WERI-Rb-1 (cell line): ENCODE data around the gene SH2D6.
"Not testable (repeated sequence)": the region's sequence is repeated elsewhere in the genome, so short reads cannot be mapped to it uniquely, and the experiment has no call there.

ENCODE experiments used
- DNase-seq: peaks from one replicate; pipeline ENCODE4 v3.0.0-alpha.2; 2020
- H3K27ac ChIP-seq: fragments of 250-450 bp; sonication (Bioruptor Pico); 2 replicates; pipeline ENCODE4 v1.5.1; 2020; ENCODE audit warnings: mild to moderate bottlenecking, moderate library complexity
- H3K27me3 ChIP-seq: fragments of 250-450 bp; sonication (Bioruptor Pico); 2 replicates; pipeline ENCODE4 v1.5.1; 2021; ENCODE audit warnings: mild to moderate bottlenecking, low read depth, moderate library complexity; ENCODE audit not compliant: insufficient read depth, severe bottlenecking
- H3K36me3 ChIP-seq: fragments of 250-450 bp; sonication (Bioruptor Pico); 2 replicates; pipeline ENCODE4 v1.5.1; 2020; ENCODE audit warnings: mild to moderate bottlenecking, moderate library complexity
- H3K4me3 ChIP-seq: 2 replicates; pipeline ENCODE4 v1.5.1; 2011; ENCODE audit warnings: low read depth, mild to moderate bottlenecking, control low read depth, low read length
- H3K9me3 ChIP-seq: fragments of 250-450 bp; sonication (Bioruptor Pico); 2 replicates; pipeline ENCODE4 v1.5.1; 2021; ENCODE audit warnings: mild to moderate bottlenecking, moderate library complexity; ENCODE audit not compliant: severe bottlenecking
- CTCF ChIP-seq: IDR thresholded peaks from 2 replicates; pipeline ENCODE4 v1.5.1; 2011; ENCODE audit warnings: low read depth, mild to moderate bottlenecking, control low read depth, inconsistent platforms, low read length

The SH2D6 gene

GRCh38 chr2:85405201-85406059, 13.1 kb upstream of the SH2D6 start:
- Histone ChIP-seq H3K36me3 (no peaks in the 10 kb centered on the region), H3K9me3 (peaks cover 4% of the 10 kb centered on the region), H3K27ac (no peak overlapping the region), H3K27me3 (no peaks in the 10 kb centered on the region), H3K4me3 (no peak overlapping the region)
- TF ChIP-seq CTCF = no peak
- DNase-seq = no peak

- no peaks in the 10 kb centered on the region for H3K9me3 ChIP-seq
- H3K27me3 ChIP-seq = no peaks in the 10 kb centered on the region
- H3K36me3 ChIP-seq = no peaks in the 10 kb centered on the region
- no peak for TF ChIP-seq CTCF
- no peak within 1 kb of the TSS for H3K4me3 ChIP-seq
- DNase-seq = no peak
- H3K27ac ChIP-seq = no peak within 1 kb of the TSS
Observed at GRCh38 chr2:85409845-85410583, 8.5 kb upstream of the SH2D6 start, which contains the start of gene CAPG. Gene CAPG, minus strand, starts transcription at chr2:85410366. Its CDS starts 8,221 bp downstream, at chr2:85402145.

- TF ChIP-seq CTCF = no peak
- H3K9me3 ChIP-seq = no peaks in the 10 kb centered on the region
- no peak overlapping the region for H3K27ac ChIP-seq
- DNase-seq = no peak
- H3K27me3 ChIP-seq = no peaks in the 10 kb centered on the region
- H3K4me3 ChIP-seq = no peak overlapping the region
- no peaks in the 10 kb centered on the region for H3K36me3 ChIP-seq
Observed at GRCh38 chr2:85410584-85411404, 7.7 kb upstream of the SH2D6 start.

GRCh38 chr2:85411405-85411748, 7.1 kb upstream of the SH2D6 start:
- no peak overlapping the region for H3K27ac ChIP-seq
- H3K36me3 ChIP-seq = no peaks in the 10 kb centered on the region
- DNase-seq = no peak
- no peak for TF ChIP-seq CTCF
- no peaks in the 10 kb centered on the region for H3K27me3 ChIP-seq
- H3K9me3 ChIP-seq = no peaks in the 10 kb centered on the region
- no peak overlapping the region for H3K4me3 ChIP-seq

- no peak overlapping the region for H3K27ac ChIP-seq
- no peak for DNase-seq
- no peak for TF ChIP-seq CTCF
- no peaks in the 10 kb centered on the region for H3K36me3 ChIP-seq
- no peaks in the 10 kb centered on the region for H3K27me3 ChIP-seq
- no peaks in the 10 kb centered on the region for H3K9me3 ChIP-seq
- no peak overlapping the region for H3K4me3 ChIP-seq
Observed at GRCh38 chr2:85413592-85414420, 4.7 kb upstream of the SH2D6 start.

GRCh38 chr2:85414421-85414759, 4.1 kb upstream of the SH2D6 start:
- H3K36me3 ChIP-seq, H3K9me3 ChIP-seq, H3K27me3 ChIP-seq, DNase-seq, H3K4me3 ChIP-seq, H3K27ac ChIP-seq: not testable (repeated sequence)
